ENCODE data around the gene IMMP2L. TPM values are rescaled to one million over a fixed set of nuclear protein-coding genes. Genes with fewer than 3 reads are reported as not detected.

The IMMP2L gene
- polyA plus RNA-seq, 2 of the 4 experiments (the other 2 are of a cell fraction), result 16.1 to 23.8 TPM

DNA sequence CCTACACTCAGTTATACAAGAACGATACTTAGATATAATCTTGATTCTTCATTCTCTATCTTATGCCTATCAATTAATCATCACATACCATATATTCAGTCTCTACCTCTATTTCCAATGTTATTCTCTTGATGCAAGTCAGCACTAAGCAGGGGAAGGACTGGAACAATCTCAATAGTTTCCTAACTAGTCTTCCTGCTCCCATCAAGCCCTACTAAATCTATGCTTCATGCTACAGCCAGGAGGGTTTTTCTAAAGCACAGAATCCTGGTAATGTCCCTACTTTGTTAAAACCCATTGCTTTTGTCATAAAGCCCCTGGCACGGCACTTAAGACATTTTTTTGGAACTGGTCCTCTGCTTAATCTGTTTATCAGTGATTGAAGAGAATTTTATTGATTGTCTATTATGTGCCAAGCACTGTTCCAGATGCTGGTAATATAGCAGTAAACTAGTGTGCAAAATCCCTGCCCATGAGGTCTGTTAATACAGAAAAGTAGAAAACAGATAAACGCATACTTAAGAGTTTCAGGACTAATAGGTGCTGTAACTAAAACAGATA is 794.7 kb downstream of the IMMP2L start:
- TF ChIP-seq ATOH8 (CRISPR knock-in tag; IDR thresholded peaks at IDR 0.05; ENCODE audit: low read depth) (no peak), RCOR1 (IDR thresholded peaks at IDR 0.05; ENCODE audit: low read depth, low read length) (no peak), KDM5A (IDR thresholded peaks at IDR 0.05) (no peak), RNF2 (IDR thresholded peaks at IDR 0.05; ENCODE audit: borderline replicate concordance, low read depth) (no peak), JUN (IDR thresholded peaks at IDR 0.05) (no peak), JUNB (IDR thresholded peaks at IDR 0.05) (no peak), RFX5 (IDR thresholded peaks at IDR 0.05) (no peak), SREBF2 (IDR thresholded peaks at IDR 0.05) (no peak), HOXB5 (CRISPR knock-in tag; IDR thresholded peaks at IDR 0.05) (no peak), SMC3 (IDR thresholded peaks at IDR 0.05) (no peak), NFE2L2 (conservative IDR thresholded peaks at IDR 0.05; ENCODE audit: low read length) (no peak), HMGXB4 (CRISPR knock-in tag; IDR thresholded peaks at IDR 0.05; ENCODE audit: borderline replicate concordance) (no peak), TP53 (CRISPR knock-in tag; IDR thresholded peaks at IDR 0.05) (no peak), HDAC2 (IDR thresholded peaks at IDR 0.05) (no peak), EHMT2 (IDR thresholded peaks at IDR 0.05; ENCODE audit: low read depth) (no peak), CHD2 (IDR thresholded peaks at IDR 0.05; ENCODE audit: low read length, partially characterized antibody) (no peak), NPAS2 (CRISPR knock-in tag; IDR thresholded peaks at IDR 0.05; ENCODE audit: borderline replicate concordance) (no peak)
- TF ChIP-seq, protein P1, sequence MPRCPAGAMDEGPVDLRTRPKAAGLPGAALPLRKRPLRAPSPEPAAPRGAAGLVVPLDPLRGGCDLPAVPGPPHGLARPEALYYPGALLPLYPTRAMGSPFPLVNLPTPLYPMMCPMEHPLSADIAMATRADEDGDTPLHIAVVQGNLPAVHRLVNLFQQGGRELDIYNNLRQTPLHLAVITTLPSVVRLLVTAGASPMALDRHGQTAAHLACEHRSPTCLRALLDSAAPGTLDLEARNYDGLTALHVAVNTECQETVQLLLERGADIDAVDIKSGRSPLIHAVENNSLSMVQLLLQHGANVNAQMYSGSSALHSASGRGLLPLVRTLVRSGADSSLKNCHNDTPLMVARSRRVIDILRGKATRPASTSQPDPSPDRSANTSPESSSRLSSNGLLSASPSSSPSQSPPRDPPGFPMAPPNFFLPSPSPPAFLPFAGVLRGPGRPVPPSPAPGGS (IDR thresholded peaks at IDR 0.05), result no peak
- TF ChIP-seq, protein P2, sequence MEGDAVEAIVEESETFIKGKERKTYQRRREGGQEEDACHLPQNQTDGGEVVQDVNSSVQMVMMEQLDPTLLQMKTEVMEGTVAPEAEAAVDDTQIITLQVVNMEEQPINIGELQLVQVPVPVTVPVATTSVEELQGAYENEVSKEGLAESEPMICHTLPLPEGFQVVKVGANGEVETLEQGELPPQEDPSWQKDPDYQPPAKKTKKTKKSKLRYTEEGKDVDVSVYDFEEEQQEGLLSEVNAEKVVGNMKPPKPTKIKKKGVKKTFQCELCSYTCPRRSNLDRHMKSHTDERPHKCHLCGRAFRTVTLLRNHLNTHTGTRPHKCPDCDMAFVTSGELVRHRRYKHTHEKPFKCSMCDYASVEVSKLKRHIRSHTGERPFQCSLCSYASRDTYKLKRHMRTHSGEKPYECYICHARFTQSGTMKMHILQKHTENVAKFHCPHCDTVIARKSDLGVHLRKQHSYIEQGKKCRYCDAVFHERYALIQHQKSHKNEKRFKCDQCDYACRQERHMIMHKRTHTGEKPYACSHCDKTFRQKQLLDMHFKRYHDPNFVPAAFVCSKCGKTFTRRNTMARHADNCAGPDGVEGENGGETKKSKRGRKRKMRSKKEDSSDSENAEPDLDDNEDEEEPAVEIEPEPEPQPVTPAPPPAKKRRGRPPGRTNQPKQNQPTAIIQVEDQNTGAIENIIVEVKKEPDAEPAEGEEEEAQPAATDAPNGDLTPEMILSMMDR (IDR thresholded peaks at IDR 0.05), result no peak
- TF ChIP-seq, protein P3, sequence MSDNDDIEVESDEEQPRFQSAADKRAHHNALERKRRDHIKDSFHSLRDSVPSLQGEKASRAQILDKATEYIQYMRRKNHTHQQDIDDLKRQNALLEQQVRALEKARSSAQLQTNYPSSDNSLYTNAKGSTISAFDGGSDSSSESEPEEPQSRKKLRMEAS (IDR thresholded peaks at IDR 0.05), result no peak
- POLR2A ChIA-PET, result no interaction called here
- Histone ChIP-seq H3K9me3 (no peaks in the 10 kb centered on the region), H3K4me2 (no peak overlapping the region), H3K4me3 (no peak overlapping the region), H3K4me1 (no peaks in the 10 kb centered on the region), H3K27ac (no peak overlapping the region)
- FAIRE-seq (no peak), DNase-seq (ENCODE audit: low read depth in 1 of 2, low spot score in 1 of 2) (no peak), ATAC-seq (no peak)
- CTCF ChIA-PET, result no interaction called here
- WGBS (ENCODE audit: missing lambda C conversion rate), result 81% methylated on average over 3 of the region's 3 CpGs

- H3K4me2 ChIP-seq, result no peak overlapping the region
- H3K9me3 ChIP-seq, result no peaks in the 10 kb centered on the region
- WGBS (ENCODE audit: missing lambda C conversion rate), result 85% methylated on average over 2 of the region's 2 CpGs
- no peak for TF ChIP-seq USF2 (IDR thresholded peaks at IDR 0.05)
- TF ChIP-seq CHD4 (IDR thresholded peaks at IDR 0.05; ENCODE audit: borderline replicate concordance), result no peak
- no peak for TF ChIP-seq RCOR1 (IDR thresholded peaks at IDR 0.05; ENCODE audit: low read depth, low read length)
- TF ChIP-seq ZFP36 (IDR thresholded peaks at IDR 0.05; ENCODE audit: borderline replicate concordance, partially characterized antibody), result no peak
- ChIA-PET CTCF (no interaction called here), POLR2A (no interaction called here)
- DNase-seq (ENCODE audit: low read depth in 1 of 2, low spot score in 1 of 2) (no peak), FAIRE-seq (no peak), ATAC-seq (no peak)
- no peak overlapping the region for H3K27ac ChIP-seq
- H3K4me3 ChIP-seq, result no peak overlapping the region
- H3K4me1 ChIP-seq, result no peaks in the 10 kb centered on the region
Observed at GRCh38 chr7:110766864-110767263, 795.4 kb downstream of the IMMP2L start.

Data from A549 (cell line).